HG02885 (cell line): ENCODE data around the gene NLK.
"Not testable (repeated sequence)": the region's sequence is repeated elsewhere in the genome, so short reads cannot be mapped to it uniquely, and the experiment has no call there.

Experiments
- ATAC-seq: cut with Tn5 transposase; IDR thresholded peaks from one replicate; pipeline ENCODE4 v1.9.1; 2021; ENCODE audit warnings: mild to moderate bottlenecking; ENCODE audit not compliant: unreplicated experiment, poor library complexity

Gene NLK

DNA sequence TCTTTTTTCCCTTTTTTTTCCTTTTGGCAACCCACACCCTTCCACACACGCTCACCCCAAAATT lies at the start of gene NLK:
TSS of gene NLK (plus strand) at position 21 of the 64 bp plus-strand sequence. CDS start 197 bp downstream, outside the sequence.
- ATAC-seq: no peak

DNA sequence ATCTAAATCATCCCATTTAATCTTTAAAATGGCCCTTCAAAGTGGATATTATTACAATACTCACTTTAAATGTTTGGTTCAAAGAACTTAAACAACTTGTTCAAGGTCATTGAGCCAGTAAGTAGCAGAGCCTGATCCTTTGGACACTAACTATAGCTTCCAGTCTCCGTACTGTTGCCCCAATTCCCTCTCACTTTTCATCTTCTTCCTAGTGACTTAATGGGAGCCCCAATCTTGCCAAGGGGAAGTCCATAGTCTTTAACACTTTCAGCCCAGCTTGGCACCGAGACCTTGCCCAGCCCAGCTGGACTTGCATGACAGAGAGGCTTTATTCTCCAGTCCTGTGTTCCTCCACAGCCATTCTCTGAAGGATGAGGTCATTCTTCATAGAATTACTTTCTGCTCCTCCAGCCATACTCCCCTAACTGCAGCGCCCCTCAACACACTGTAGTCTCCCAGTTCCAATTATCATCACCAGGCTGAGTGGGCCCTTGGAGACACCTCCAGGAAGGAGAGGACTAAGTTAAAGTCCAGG lies 49.2 kb upstream of the NLK start:
- ATAC-seq: no peak

DNA sequence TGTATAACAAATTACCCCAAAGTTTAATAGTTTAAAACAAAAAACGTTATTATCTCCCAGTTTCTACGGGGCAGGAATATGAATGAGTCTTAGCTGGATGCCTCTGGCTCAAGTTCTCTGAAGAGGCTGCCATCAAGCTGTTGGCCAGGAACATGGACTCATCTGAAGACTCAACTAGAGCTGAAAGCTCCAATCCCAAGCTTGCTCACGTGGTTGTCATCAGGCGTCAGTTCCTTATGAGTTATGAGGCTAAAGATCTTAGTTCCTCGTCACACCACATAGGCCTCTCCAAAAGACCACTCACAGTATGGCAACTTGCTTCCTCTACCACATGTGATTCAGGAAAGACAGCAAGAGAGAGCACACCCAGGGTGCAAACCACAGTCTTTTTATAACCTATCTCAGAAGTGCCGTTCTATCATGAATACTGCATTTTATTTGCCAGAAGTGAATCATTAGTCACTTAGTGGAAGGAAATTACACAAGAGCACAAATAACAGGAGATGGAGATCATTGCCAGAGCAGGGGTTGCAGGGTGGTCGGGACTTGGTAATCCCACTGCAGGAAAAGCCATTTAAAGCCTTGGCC lies 48.7 kb upstream of the NLK start:
- ATAC-seq: no peak

DNA sequence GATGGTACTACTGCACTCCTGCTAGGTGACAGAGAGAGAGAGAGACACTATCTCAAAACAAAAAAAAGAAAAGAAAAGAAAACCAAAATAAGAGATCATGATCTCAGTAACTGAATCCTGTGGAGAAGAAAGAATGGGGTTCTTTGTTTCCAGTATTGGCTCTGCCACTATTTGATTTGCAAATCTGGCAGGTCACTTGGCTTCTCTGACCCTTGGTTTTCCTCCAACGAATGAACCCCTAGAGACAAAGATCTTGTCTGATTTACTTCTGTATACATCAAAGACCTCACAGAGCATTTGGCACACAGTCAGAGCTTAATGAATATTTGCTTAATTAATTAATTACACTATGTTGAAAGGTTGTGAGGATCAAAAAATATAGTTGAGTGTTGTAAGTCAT lies 47.9 kb upstream of the NLK start:
- no peak for ATAC-seq

DNA sequence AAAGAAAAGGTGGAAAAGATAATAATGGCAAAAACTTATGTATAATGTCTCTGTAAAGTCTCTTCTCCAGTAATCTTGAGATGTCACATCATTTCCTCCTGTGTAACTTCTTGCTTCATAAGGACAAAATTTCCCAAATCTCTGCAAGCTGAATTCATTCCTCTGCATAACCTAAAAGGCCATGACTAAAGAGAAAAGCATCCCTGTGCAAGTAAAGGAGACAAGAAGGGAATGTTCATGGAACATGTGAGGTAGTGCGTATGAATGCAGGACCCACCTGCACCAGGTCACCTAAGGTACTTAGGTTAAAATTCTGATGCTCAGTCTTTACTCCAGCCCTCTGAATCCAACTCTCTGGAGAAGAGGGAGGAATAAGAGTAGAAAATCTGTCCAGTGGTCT lies 46.9 kb upstream of the NLK start:
- no peak for ATAC-seq

DNA sequence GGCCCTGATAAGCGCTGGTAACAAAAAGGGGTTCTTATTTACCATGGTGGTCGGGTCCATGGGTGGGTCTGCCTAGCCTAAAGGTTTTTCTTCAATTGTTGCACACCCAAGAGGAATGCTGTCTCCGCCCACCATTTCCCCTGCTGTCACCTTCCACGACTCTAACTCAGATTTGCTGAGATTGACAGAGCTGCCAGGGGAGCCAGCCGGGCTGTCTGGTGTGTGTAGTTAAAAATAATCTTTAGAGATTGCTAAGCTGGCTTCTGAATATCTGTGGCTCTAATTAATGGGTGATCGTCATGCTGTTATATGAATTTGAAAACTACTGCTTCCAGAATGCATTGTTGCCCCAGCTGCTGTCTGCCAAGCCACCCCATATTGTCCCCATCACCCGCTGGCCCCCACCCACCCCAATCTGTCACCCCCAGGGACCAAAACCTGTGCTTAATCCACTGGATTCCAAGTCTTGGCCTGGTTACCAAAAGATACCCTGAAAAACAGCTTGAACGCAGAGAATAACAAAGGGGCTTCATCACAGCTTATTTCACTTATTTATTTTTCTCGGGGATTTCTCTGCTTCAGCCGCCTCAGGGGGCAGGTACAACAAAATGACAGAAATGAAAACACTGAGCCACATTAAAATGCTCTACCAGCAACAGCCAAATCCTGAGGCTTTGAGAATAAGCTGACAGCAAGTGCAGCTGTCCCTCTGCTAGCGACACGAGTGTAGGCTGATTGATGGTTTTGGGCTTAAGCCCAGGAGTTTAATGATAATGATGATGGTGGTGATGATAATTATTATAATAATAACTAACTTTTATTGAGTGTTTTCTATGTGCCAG lies 46.1 kb upstream of the NLK start:
- no peak for ATAC-seq

DNA sequence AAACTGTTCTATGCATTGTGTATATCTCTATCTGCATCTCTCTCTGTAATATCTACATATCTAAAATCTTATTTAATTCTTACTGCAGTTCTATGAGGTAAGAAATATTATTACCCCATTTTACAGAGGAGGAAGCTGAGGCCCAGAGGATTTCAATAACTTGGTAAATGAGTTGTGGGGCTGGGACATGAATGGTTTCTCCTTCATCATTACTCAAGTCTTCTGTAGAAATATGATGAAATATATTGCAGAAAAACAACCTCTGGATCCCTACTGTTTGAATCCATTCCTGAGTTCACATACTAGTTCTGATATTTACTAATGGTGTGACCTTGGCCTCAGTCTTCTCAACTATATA lies 45.5 kb upstream of the NLK start:
- no peak for ATAC-seq

DNA sequence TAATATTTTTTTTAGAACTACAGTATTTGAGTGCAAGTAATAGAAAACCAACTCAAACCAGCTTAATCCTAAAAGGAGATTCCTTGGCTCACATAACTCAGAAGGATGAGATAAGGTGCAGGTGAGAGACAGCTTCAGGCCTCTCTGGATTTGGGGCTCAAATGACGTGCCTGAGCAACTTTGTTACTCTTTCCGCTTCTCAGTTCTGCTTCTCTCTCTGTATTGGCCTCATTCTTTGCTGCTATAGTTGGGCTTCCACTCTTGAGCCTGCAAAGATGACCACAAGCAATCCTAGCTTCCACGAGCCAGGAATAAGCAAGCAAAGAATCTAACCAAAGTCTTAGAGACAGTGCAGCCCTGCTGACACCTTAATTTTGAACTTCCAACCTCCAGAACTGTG lies 45.0 kb upstream of the NLK start:
- ATAC-seq: no peak

DNA sequence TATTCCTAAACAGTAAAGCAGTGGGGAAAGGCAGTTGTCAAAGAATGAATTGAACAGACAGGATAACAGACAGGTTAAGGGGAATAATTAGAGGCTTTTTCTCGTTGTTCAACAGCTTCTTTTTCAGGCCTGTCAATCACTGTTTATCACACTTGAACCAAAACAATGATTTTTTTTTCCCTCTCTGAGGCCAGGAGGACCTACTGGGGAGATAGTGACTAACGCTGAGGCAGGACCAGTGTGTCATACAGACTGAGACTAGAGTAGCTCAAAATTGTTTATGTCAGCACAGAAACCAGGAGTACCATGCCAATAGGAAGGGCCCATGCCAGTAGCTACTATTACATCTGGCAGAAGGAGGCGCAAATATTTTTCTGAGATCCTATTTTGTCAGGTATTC lies 41.3 kb upstream of the NLK start:
- no peak for ATAC-seq

DNA sequence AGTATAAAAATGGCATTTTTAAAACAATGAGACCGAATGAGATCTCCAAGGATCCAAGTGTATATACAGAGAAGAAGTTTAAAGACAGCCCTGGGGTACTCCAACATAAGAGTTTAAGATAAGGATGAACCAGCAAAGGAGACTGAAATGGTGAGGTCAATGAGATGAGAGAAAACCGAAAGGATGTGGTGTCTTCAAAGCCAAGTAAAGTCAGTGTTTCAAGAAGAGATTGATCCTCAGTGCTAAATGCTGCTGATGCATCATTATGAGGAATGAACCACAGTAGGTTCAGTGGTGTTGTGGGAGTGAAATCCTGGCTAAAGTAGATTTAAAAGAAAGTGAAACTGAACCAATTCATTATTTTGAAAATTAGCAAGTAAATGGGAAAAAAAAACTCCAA lies 38.1 kb upstream of the NLK start:
- no peak for ATAC-seq

DNA sequence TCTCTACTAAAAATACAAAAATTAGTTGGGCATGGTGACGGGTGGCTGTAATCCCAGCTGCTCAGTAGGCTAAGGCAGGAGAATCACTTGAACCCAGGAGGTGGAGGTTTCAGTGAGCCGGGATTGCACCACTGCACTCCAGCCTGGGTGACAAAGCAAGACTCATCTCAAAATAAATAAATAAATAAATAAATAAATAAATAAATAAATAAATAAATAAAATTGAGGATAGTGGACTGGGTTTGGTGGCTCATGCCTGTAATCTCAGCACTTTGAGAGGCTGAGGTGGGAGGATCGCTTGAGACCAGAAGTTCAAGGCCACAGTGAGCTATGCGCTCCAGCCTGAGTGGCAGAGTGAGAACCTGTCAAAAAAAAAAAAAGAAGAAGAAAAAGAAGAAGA lies 34.6 kb upstream of the NLK start:
- not testable (repeated sequence) for ATAC-seq

DNA sequence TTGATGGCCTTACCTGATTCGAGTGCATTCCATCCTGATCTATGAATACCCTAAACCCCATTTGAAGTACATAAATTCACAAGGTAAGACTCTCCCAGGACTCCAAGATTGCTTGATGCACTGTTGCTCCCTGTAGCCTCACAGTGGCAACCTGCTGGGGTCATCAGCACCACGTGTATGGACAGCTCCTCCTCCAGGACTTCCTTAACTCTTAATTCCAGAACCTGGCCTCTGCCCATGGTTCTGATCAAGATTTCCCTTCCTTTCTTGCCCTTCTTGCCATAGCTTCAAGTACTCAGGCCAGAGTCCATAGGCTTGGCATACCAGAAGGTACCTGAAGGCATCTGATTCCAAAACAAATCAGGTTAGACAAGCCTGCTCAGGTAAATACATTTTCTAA lies 34.0 kb upstream of the NLK start:
- no peak for ATAC-seq

DNA sequence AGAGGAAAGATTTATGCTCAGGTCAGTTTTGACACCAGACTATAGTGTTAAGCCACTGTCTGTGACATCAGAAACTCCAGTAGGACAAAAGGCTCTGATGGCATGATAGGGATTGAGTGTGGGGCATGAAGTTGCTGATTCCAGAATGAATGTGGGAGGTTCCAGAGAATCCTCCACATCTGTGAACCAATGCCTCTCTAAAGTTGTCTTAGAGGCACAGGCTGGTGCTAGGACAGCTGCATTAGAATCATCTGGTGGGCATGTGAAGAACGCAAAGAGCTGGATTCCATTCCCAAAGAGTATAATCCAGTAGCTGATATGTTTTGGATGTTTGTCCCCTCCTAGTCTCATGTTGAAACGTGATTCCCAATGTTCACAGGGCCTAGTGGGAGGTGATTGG lies 32.1 kb upstream of the NLK start:
- no peak for ATAC-seq

DNA sequence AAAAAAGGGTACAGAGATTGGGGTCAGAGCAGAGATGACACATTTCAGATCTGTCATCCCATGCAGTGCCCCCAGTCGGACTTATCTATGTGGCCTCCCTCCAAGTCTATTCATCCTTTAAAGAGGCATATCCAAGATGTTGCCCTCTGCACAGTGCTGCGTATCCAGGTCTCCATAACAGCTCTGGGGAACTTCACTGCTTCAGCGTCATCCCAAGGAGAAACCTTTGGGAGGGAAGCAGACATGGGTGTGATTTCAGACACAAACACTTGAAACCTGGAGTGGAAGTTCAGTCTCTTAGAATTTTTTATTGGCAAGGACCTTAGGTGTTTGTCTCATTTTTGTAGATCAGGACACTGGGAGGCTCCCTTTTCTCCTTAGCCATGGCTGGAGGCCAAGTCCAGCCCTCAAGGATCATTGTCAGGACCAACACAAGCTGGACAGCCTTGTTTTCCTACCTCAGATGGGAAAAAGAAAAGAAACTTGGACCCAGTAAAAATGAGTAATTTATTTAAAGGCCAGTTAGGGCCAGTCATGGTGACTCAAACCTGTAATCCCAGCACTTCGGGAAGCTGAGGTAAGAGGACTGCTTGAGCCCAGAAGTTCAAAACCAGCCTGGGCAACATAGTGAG lies 23.9 kb upstream of the NLK start:
- ATAC-seq: no peak

DNA sequence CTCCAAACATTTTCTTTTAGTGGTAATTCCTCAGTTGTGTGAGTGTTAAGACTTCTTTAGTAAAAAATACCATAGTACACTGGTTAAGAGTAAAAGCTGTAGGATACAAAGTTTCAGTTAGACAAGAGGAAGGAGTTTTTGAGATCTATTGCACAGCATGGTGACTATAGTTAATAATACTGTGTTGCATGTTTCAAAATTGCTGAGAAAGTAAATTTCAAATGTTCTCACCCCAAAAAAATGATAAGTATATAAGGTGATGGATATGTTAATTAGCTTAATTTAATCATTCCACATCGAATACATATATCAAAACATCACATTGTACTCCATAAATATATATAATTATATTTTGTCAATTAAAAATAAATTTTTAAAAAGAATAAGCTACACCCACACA lies 22.0 kb upstream of the NLK start:
- ATAC-seq: no peak

DNA sequence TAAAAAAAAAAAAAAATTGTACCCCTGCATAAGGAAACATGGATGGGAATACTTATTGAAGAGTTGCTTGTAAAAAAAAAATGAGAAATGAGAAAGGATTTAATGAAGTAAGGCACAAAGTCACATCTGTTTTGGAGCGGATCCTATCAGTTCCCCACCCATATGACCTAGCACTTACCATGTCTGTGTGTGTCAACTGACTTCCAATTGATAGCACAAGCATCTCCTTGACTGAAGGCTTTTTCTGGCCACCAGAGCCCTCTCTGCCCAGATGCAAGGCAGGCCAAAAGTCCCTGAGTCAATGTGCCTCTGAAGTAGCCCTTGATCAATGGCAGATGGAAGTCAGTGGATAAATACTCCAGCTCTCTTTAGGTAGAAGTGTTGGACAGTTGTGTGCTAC lies 13.4 kb upstream of the NLK start:
- no peak for ATAC-seq

DNA sequence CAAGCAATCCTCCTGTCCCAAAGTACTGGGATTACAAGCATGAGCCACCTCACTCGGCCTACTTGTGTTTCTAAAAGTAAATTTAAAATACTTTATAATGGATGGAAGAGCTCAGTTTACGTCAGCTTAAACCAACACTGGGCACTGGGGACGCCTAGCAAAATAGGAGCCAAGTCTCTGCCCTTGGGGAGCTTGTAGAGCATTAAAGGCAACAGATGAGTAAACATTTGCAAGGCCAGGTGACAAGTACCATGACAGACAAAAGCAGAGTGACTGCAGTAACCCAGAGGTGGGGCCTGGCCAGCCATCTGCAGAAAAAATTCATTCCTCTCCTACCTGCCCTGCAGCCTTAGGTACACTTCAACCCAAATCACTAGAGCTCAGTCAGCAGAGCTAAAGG lies 12.1 kb upstream of the NLK start:
- ATAC-seq: no peak

DNA sequence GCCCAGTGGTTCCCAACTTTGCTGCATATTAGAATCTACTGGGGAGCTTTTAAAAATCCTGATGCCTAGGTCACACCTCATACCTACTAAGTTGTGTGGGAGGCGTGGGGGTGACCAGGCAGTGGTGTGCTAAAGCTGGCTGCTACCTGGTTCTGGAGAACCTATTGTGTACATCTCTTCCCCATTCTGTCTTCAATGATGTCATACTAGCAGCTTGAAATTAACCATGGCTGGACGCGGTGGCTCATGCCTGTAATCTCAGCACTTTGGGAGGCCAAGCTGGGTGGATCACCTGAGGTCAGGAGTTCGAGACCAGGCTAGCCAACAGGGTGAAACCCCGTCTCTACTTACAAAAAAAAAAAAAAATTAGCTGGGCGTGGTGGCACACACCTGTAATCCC lies 11.3 kb upstream of the NLK start:
- no peak for ATAC-seq

DNA sequence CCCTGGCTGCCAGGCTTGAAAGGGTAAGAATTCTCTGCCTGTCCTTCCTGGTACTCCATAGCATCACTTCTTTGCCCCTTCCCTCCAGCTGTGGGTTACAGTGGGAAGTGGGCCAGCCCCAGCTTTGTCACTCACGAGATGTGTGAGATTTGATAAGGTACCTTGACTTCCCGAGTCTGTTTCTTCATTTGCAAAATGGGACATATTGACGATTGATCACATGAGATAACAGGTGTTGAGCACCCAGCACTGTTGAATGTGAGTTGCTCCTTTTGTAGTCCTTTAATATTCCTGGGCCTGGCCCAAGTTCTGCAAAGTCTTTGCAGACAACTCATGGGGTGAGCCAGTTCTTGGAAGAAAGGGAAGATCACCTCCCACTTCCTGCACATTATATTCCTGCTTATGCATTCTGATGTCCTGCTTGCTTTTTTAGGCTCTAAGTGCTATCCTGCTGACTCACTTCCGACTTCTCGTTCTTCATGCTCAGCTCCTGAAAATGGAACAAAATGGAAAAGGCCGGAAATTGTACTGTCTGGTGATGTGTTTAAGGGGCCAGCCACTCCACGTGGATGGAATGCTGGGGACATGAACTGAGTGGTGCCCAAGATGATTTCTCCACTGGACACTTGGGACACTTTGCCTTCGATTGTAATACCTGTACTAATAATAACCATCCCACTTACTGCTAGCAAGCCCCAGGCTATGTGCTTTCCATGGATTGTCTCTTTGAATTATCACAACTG lies 8.3 kb upstream of the NLK start:
- ATAC-seq: no peak

DNA sequence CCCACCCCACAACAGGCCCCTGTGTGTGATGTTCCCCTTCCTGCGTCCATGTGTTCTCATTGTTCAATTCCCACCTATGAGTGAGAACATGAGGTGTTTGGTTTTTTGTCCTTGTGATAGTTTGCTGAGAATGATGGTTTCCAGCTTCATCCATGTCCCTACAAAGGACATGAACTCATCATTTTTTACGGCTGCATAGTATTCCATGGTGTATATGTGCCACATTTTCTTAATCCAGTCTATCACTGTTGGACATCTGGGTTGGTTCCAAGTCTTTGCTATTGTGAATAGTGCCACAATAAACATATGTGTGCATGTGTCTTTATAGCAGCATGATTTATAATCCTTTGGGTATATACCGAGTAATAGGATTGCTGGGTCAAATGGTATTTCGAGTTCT lies 7.0 kb upstream of the NLK start:
- not testable (repeated sequence) for ATAC-seq

DNA sequence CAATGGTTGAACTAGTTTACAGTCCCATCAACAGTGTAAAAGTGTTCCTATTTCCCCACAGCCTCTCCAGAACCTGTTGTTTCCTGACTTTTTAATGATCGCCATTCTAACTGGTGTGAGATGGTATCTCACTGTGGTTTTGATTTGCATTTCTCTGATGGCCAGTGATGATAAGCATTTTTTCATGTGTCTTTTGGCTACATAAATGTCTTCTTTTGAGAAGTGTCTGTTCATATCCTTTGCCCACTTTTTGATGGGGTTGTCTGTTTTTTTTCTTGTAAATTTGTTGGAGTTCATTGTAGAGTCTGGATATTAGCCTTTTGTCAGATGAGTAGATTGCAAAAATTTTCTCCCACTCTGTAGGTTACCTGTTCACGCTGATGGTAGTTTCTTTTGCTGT lies 6.6 kb upstream of the NLK start:
- ATAC-seq: not testable (repeated sequence)

DNA sequence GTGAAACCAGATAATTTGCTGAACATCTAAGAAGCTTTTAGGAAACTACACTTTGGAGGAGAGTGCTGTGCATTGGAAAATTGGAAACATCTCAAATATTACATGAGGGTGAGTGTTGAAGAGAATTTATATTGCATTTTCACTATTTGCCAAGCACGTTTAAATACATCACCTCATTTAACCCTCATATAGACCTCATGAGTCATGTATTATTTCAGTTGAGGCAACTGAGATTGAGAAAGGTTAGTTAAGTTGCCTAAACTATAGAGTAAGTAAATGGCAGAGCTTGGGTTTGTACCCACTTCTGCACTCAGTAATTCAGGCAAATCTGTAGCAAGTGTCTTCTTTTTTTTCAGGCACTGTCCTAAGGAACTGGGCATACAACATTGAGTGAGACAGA lies 3.7 kb upstream of the NLK start:
- no peak for ATAC-seq
